ENCODE data around the gene NUBPL.
A peak's percentile ranks its signal among the peaks of the same experiment; 100 is the strongest.
"Not testable (repeated sequence)": the region's sequence is repeated elsewhere in the genome, so short reads cannot be mapped to it uniquely, and the experiment has no call there.

The NUBPL gene

DNA sequence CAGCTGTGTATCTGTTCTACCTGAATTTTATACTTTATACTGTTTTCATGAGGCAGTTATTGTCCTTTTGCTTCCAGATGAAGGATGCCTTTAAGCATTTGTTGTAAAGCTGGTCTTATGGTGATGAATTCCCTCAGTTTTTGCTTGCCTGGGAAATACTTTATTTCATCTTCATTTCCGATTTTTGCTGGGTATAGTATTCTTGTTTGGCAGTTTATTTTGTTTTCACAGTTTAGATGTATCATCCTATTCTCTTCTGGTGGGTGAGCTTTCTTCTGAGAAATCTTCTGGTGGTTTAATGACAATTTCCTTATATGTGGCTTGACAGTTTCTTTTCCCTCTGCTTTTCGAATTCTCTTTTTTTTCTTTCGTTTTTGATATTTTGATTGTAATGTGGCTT lies 188.1 kb downstream of the NUBPL start:
- FAIRE-seq = no peak

DNA sequence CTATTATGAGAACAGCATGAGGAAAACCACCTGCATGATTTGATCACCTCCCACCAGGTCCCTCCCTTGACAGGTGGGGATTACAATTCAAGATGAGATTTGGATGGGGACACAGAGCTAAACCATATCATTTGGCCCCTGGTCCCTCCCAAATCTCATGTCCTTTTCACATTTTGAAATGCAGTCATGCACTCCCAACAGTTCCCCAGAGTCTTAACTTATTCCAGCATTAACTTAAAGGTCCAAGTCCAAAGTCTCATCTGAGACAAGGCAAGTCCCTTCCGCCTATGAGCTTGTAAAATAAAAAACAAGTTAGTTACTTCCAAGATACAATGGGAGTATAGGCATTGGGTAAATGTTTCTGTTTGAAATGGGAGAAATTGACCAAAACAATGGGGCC lies 189.8 kb downstream of the NUBPL start:
- FAIRE-seq = not testable (repeated sequence)

DNA sequence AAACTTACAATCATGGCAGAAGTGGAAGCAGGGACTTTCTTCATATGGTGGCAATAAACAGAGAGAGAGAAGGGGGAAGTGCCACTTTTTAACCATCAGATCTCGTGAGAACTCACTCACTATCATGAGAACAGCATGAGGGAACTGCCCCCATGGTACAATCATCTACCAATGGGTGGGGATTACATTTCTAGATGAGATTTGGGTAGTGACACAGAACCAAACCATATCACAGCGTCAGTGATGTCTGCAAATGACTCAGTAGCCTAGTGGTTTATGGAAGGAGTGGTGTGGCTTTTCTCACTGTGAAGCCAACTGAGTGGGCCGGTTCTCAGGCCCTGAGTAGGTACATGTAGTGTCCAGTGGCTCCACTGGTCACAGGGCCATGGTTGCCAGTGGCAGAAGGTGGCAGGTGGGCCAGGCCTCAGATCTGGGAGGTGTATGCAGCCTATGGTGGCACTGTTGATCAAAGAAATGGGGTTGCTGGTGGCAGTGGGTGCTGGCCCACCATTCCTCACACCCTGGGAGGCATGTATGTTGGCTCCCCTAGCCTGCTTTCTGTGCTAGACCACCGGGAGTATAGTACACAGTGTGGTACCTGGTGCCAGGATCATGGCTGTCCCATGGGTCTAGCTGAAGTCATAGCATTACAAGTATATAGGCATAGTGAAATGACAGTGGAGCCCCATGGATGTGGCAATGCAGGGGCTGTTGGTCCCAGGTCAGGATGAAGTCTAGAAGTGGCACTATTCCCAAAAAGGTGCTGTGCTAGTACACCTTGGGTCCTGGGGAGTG lies 191.9 kb downstream of the NUBPL start:
- FAIRE-seq = no peak

DNA sequence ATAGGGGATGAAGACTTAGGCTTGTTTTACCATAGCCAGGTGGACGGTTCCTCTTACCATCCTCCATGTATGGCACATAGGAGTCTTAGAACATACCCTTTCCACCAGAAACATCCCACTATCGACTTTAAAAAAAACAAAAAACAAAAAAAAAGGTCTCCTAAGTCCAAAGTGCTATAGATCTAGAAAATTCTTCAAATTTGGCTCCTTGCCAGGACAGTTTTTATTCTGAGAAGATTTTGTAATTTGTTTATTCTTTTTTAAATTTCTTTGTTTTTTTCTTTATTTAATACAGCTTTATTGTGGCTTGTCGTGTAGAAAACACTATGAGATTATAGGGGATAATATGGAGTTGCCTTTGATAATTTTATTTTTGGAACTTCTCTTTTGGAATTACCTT lies 197.7 kb downstream of the NUBPL start:
- no peak for FAIRE-seq

DNA sequence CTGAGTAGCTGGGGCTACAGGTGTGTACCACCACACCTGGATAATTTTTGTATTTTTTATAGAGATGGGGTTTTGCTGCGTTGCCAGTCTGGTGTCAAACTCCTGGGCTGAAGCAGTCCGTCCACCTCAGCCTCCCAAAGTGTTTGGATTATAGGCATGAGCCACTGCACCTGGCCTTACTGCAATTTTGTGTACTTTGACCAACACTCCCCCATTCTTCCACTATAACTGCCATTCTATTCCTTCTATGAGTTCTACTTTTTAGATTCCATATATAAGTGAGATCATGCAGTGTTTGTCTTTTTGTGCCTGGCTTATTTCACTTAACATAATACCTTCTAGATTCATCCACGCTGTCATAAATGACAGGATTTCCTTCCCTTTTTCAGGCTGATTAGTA lies 199.1 kb downstream of the NUBPL start:
- no peak for FAIRE-seq

DNA sequence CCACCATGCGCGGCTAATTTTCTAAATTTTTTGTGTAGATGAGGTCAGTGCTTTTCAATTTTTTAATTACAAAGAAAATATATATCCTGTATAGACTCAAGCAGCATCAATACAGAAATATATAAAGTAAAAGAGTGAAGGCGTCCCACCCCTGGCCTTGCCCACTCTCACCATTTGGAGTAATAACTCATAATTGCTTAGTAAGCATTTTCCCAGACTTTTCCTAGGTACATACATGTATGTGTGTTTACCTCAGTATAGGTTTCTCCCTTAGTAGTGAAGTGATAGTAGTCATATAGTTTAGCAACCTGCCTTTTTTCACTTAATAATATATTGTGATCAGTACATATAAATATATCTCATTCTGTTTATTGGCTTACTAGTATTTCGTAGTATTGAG lies 200.1 kb downstream of the NUBPL start:
- no peak for FAIRE-seq

DNA sequence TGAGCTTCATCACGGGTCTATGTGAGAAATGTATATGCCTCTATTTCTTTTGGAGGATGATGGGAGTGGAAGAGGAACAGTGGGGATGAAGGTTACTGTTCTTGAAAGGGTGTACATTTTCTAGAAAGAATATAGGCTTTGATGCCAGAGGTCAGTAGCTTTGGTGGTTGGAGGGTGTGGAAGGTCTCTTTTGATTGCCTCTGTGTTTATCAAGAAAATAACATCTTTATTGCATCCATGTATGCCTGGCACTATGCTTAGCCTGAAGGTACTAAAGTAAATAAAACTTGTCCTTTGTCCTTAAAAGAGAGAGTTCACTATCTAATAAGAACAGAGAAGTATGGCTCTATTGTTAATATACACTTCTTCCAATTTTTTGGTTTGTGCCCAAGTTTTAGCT lies 201.8 kb downstream of the NUBPL start:
- FAIRE-seq = no peak

DNA sequence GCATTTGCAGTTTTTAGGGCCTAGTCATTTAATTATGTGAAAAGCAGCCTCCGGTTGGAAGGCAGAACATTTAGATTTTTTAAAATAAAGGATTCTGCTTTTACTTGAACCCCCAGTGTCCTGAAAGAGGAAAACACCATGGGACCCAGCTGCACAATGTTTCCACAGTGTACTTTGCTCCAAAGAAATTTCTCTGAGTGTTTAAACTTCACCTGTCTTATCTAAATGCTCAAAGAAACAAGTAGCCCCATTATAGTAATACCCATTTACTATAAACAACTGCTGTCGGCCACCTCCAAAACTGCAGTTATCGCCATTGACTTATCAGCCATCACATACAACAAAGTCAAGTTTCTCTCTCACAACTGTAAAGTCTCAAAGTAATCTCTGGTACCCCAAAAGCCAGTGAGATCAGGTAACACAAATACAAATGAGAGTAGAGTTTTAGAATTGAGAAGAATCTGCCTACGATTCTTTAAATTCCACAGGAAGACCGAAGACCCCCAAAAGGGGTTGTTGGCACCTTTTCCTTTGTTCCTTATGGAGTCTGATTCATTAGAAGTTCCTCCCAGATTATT lies 205.2 kb downstream of the NUBPL start:
- no peak for FAIRE-seq

DNA sequence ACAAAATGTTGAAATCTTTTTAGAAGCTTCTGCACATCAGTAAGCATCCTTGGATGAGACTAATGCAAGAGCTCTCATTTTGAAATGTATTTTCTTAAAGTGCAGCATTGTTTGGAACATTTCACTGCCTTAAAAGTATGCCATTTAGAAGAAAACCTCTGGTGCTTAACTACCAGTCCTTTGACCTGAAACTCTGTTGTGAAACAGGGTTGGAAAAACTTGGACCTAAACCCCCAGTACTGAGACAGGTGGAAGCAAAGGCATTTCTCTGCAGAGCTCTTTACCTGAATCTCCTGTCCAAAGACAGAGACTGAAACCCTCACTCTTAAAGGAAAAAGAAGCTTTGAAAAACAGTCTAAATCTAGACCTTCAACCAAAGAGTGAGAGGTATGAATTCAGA lies 207.2 kb downstream of the NUBPL start:
- FAIRE-seq = no peak

DNA sequence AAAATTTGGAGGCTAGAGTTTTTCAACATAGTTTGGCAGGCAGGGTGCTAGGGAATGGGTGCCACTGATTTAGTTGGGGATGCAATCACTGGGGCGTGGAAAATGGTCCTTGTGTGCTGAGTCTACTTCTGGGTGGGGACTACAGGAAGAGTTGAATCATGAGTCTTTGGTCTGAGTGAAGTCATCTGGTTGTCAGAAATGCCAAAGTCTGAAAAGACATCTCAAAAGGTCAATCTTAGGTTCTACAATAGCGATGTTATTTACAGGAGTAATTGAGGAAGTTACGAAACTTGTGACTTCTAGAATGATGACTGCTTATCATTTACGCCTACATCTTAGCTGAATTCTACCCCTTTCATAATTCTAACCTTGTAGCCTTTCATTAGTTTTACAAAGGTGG lies 209.1 kb downstream of the NUBPL start:
- no peak for FAIRE-seq

DNA sequence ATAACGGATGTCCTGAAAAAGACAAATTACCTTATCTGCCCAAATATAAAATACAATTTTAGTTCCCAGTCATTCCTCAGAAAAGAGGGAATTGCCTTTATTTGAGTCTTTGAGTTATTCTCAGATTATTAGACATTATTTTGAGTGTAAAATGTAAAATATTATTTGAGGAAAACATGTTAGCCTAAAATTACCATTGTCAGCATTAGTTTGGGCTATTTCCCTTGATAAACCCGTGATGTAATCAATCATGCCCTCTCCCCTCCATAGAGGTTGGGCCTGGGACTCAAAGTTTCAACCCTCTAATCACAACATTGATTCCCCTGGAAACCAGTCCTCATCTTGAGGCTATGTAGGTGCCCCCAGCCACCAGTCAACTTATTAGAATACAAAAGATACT lies 213.4 kb downstream of the NUBPL start:
- FAIRE-seq = no peak

DNA sequence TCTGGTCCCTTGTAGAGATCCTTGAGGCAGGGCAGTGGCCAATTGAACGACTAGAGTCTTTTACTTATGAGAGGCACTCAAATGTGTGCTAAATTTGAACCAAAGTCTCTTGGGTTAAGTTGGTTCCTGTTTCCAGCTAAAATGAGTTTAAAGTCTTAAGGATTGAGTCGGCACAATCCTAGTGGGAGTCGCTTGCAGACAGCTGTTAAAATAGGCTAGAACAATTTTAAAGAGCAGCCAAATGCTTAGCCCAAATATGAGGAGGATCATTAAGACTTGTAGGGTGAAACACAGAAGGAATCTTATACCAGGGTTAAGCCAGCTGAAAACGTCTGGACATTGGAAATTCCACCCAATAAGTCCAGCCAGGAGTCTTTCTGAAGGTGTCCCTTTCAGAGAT lies 216.1 kb downstream of the NUBPL start:
- no peak for FAIRE-seq

DNA sequence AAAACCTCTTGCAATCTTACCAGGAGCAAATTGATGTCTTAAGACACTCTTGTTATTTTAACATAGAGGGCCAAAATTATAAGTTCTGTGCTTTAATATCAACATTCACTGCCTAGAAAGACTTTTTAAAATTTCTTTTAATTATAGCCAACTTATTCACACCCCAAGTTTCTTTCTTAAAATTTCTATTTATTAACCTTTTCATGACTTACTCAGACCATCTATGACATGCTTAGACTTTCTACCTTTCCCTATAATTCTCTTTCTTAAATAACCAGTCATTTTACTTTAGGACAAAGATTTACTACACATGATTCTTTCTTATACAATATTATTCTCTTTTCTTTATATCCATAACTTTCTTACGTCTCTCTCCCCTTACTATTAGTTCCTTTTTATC lies 220.4 kb downstream of the NUBPL start:
- peak; percentile 11 for FAIRE-seq

DNA sequence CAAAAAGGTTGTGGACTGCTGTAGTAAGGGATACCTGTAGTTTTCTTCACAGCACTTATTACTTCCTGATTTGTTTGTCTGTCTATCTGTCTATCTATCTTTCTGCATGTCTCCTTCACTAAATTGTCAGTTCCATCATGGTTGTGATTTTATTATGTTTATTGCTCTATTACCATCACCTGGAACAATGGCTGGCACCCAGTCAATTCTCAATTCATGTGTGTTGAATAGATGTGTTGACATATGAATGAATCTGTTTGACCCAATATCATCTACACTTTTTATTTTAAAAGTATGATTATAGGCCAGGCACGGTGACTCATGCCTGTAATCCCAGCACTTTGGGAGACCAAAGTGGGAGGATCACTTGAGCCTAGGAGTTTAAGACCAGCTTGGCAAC lies 224.4 kb downstream of the NUBPL start:
- no peak for FAIRE-seq

DNA sequence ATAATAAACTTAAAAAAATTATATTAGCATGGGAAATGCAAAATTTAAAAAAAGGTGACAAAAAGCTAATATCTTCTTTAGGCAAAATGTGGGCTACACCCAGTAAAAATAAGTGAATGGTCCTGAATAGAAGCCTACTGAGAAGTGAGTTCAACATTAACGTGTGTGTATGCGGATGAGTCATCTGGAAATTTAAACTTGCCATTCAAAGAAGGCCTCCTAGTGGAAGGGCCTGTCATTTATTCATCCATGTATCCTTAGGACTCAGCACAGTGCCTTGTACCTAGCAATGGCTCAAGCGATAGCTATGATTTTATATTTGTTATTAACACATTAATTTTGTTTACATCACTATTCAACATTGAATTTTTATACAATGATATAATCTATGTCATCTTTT lies 226.2 kb downstream of the NUBPL start:
- FAIRE-seq = no peak

DNA sequence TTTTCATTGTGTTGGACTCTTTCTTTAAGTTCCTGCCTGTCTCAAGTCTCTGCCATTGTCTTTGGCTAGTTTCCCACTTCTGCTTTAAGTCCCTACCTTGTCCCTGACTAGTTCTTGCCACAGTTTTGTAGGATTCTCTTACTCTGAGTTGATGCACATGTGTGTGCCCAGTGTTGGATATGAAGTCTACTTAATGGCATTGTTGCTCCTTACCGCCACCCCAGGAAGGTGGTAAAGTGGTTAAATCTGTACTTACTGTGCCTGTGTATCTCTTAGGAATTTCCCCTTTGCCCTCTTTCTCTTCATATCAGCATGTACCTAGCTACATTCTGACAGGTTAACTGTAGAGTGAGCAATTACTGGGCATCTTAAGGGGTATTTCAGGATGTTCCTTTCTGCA lies 227.1 kb downstream of the NUBPL start:
- no peak for FAIRE-seq

DNA sequence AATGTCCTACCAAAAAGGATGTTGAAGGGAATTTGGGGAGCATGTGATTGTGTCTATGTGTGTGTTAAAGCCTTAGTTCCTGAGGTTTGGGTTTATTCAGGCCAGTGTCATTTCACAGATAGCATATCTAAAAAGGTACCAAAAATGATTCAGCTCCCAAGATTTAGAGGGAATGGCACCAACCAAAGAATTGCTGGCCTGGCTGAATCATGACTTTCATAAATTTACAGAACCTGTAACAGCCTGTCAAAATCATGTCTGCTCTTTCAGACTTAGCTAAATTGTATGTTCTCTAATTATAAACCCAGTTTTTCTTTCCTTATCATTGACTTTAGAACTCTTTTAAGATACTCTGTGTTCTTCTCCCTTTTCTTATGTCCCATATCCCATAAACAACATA lies 231.5 kb downstream of the NUBPL start:
- no peak for FAIRE-seq

DNA sequence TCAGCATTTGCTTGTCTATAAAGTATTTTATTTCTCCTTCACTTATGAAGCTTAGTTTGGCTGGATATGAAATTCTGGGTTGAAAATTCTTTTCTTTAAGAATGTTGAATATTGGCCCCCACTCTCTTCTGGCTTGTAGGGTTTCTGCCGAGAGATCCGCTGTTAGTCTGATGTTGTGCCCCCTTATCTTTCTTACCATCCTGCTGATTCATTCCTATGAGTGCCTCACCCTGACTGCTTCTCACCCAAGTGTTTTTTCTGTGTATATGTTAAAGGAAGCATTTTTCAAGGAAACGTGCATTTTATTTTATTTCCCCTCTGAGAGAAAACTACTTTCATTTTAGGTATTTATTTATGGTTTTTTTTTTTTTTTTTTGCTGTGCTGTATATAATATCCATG lies 236.7 kb downstream of the NUBPL start:
- FAIRE-seq = not testable (repeated sequence)

DNA sequence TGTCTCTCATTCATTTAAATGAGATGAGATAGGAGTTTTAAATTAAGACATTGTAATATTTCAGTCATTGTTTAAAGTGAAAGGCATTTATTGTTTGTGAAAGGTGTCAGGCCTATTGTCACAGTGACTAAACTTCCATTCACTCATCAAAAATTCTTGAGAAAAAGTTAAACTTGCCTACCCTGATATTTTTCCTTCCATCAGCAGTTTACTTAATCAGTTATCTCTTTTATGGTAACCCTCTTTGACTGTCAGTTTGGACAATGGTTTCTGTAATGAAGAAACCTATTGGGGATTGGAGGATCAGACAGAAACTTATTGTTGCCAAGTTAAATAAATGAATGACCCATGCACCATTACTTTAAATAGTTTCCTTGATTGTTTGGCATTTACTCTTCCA lies 241.6 kb downstream of the NUBPL start:
- no peak for FAIRE-seq

DNA sequence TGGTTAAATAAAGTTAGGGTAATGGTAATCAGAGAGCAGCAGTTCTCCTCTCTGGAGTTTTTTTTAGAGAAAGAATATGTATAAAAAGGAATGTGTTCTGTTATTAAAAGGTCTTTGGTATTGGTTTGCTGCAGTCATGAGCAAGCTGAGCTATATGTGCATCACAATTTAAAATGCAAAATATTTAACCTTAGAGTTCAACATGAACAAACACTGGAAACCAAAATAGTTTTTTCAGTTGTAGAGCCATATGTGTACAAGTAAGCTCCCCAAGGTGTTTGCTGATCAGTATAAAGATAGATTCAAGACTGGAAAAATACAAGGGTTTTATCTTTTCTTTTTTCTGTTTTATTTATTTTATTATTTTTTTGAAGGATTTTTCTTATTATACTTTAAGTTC lies 245.0 kb downstream of the NUBPL start:
- no peak for FAIRE-seq

DNA sequence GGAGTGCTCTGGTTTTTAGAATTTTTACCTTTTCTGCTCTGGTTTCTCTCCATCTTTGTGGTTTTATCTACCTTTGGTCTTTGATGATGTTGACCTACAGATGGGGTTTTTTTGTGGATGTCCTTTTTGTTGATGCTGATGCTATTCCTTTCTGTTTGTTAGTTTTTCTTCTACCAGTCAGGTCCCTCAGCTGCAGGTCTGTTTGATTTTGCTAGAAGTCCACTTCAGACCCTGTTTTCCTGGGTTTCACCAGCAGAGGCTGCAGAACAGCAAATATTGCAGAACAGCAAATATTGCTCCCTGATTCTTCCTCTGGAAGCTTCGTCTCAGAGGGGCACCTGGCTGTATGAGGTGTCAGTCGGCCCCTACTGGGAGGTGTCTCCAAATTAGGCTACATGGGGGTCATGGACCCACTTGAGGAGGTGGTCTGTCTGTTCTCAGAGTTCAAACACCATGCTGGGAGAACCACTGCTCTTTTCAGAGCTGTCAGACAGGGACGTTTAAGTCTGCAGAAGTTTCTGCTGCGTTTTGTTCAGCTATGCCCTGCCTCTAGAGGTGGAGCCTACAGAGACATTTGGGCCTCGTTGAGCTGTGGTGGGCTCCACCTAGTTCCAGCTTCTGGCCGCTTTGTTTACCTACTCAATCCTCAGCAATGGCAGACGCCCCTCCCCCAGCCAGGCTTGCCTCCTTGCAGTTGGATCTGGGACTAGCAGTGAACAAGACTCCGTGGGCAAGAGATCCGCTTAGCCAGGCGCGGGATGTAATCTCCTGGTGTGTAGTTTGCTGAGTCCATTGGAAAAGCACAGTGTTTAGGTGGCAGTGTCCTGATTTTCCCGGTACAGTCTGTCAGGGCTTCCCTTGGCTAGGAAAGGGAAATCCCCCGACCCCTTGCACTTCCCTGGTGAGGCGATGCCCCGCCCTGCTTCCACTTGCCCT lies 250.8 kb downstream of the NUBPL start:
- FAIRE-seq = not testable (repeated sequence)

DNA sequence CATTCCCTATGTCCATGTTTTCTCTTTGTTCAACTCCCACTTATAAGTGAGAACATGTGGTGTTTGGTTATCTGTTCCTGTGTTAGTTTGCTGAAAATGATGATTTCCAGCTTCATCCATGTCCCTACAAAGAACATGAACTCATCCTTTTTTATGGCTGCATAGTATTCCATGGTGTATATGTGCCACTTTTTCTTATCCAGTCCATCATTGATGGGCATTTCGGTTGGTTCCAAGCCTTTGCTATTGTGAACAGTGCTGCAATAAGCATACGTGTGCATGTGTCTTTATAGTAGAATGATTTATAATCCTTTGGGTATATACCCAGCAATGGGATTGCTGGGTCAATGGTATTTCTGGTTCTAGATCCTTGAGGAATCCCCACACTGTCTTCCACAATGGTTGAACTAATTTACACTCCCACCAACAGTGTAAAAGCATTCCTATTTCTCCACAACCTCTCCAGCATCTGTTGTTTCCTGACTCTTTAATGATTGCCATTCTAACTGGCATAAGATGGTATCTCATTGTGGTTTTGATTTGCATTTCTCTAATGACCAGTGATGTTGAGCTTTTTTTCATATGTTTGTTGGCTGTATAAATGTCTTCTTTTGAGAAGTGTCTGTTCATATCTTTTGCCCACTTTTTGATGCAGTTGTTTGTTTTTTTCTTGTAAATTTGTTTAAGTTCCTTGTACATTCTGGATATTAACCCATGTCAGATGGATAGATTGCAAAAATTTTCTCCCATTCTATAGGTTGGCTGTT lies 252.7 kb downstream of the NUBPL start:
- not testable (repeated sequence) for FAIRE-seq

DNA sequence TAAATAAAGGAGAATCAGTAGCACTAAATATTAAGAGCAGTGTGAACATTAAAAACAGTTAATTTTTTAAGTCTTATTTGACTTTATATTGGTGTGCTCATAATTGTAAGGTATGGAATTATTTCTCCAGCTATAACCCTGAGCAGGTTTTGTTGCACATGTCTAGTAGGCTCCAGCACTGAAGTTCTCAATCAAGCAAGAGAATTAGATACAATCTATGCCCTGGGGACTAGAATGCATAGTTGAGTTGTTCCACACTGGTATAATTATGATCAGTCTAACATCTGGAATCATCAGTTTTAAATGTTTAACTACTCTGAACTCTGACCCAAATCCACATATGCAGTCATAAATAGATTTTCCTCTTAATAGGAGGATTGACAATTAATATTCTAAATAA lies 258.1 kb downstream of the NUBPL start:
- FAIRE-seq = no peak

Data from A204.1 (cell line).